Measurements from ENCODE around the gene TMEM176A.

The TMEM176A gene

GRCh38 chr7:150784120-150784736 lies 16.3 kb upstream of the TMEM176A start:
- no peaks in the 10 kb centered on the region for H3K27me3 ChIP-seq
- no peaks in the 10 kb centered on the region for H3K36me3 ChIP-seq
- no peaks in the 10 kb centered on the region for H3K9me3 ChIP-seq
- peaks cover 26% of the 10 kb centered on the region for H3K4me1 ChIP-seq
- no peak for DNase-seq
- H3K4me3 ChIP-seq (ENCODE audit: low read depth, low read length), result no peak overlapping the region
- no peak for TF ChIP-seq CTCF (IDR thresholded peaks at IDR 0.05; ENCODE audit: low read depth, low read length)

DNA sequence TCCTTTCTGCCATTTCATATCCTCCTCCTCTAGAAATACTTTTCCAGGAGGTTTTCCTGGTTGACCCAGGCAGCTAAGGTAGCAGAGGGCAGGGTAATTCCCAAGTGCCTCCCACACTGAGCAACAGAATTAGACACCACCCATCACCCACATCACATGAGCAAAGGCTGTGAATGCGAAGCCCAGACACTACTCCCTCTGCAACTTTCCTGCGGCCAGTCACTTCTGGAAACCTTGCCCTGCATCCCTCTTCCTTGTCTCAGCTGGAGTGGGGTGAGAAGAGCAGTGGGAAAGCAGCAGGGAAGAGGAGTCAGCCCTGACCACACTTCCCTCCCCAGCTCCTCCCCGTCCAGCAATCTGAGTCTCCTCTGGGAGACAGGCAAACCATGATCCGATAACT lies 15.6 kb upstream of the TMEM176A start:
- DNase-seq, result no peak

DNA sequence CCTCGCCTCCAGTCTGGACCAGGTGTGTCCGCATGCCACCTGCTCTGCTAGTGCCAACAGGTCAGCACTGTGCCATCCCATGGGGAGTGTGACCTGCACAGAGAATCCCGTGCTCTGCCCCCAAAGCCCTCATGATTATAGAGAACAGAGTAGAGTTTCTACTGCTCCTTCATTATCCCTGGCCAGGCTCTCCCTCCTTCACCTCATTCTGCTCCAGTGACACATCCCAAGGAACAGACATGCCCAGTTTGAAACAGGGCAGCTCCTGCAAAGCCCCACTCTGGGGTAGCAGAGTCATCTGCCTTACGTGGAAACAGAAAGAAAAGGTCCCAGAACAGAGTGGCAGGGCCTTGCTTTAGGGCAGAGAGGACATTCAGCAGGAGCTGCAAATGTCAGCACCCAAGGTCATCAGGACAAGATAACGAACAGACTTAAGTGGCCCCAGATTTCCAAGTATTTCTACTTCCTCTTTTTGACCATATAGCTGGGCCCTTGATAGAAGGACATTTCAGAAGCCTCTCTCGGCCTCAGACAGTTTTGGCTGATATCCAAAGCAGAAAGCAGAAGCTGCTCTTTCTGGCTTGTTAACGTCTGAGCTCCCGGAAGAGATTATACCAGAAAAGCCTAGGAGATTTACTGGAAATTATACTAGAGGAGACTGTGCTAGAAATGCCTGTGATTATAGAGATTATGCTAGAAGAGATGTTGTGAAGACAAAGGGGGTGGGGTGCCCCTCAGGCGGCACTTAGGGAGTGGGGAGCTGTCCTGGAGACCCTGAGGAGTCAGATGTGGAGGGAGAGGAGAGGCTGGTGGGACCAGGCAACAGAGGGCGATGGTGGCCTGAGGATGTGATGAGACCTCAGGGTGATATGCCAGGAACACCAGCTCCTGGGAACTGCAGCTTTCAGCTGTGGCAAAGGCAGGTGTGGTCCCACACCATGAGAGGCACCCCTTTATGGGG lies 13.0 kb upstream of the TMEM176A start:
- Histone ChIP-seq H3K4me3 (ENCODE audit: low read depth, low read length) (peak overlapping the region; percentile 31), H3K27me3 (no peaks in the 10 kb centered on the region), H3K9me3 (no peaks in the 10 kb centered on the region), H3K4me1 (peaks cover 29% of the 10 kb centered on the region), H3K36me3 (no peaks in the 10 kb centered on the region)
- peak; percentile 37 for TF ChIP-seq CTCF (IDR thresholded peaks at IDR 0.05; ENCODE audit: low read depth, low read length)
- peak; percentile 69 for DNase-seq

More for the DNA sequence above, 15.6 kb upstream of the TMEM176A start:
- Histone ChIP-seq H3K4me1 (peaks cover 29% of the 10 kb centered on the region), H3K4me3 (ENCODE audit: low read depth, low read length) (no peak overlapping the region), H3K9me3 (no peaks in the 10 kb centered on the region), H3K36me3 (no peaks in the 10 kb centered on the region), H3K27me3 (no peaks in the 10 kb centered on the region)
- TF ChIP-seq CTCF (IDR thresholded peaks at IDR 0.05; ENCODE audit: low read depth, low read length), result no peak

DNA sequence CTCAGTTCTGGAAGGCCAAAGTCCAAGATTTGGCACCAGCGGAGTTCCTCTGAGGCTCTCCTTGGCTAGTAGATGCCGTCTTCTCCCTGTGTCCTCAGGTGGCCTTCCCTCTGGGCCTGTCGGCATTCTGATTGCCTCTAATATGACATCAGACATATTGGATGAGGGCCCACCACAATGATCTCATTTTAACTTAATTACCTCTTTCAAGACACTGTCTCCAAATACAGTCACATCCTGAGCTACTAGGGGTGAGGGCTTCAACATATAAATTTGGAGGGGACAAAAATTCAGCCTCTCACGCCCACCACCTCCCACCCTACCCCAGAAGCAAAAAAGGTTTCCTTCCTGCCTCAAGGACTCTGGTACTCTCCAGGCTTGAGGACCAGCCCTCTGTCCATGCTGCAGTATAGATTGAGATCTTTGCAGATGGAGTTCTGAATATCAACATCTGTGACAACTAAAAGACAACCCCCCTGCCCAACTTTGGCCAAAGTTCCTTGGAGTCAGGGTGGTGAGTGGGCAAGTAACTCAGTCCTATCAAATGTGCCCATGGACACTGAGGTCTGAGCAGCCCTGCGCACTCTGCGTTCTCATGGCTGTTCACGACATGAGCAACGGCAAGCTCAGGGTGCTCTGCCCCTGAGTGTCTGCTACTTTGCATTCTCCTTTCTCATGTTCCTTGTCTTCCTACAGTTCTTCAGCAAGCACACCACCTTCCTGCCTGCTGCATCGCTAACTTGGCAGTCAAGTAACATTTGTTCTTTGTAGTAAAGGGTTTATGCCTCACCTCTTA lies 11.9 kb upstream of the TMEM176A start:
- Histone ChIP-seq H3K36me3 (no peaks in the 10 kb centered on the region), H3K9me3 (no peaks in the 10 kb centered on the region), H3K4me1 (peaks cover 29% of the 10 kb centered on the region), H3K27me3 (no peaks in the 10 kb centered on the region), H3K4me3 (ENCODE audit: low read depth, low read length) (peak overlapping the region; percentile 31)
- DNase-seq, result peak; percentile 75
- TF ChIP-seq CTCF (IDR thresholded peaks at IDR 0.05; ENCODE audit: low read depth, low read length), result no peak

- no peaks in the 10 kb centered on the region for H3K27me3 ChIP-seq
Observed at GRCh38 chr7:150790416-150791075, 10.0 kb upstream of the TMEM176A start.

More at GRCh38 chr7:150790416-150791075, 10.0 kb upstream of the TMEM176A start:
- DNase-seq, result no peak
- no peak overlapping the region for H3K4me3 ChIP-seq (ENCODE audit: low read depth, low read length)
- no peak for TF ChIP-seq CTCF (IDR thresholded peaks at IDR 0.05; ENCODE audit: low read depth, low read length)
- no peaks in the 10 kb centered on the region for H3K36me3 ChIP-seq
- peaks cover 27% of the 10 kb centered on the region for H3K4me1 ChIP-seq
- H3K9me3 ChIP-seq, result no peaks in the 10 kb centered on the region

Measured in BE2C (cell line).